PC-3 (cell line): ENCODE results near the gene MYH10. TPM values are rescaled to one million over a fixed set of nuclear protein-coding genes. Genes with fewer than 3 reads are reported as not detected.

ENCODE experiments used
- ATAC-seq: fragments of 200-7000 bp; cut with Tn5 transposase; 2 replicates; pipeline ENCODE4 v1.9.1; 2020; ENCODE audit warnings: mild to moderate bottlenecking, moderate library complexity
- BruUV-seq: library from RNA; stranded (reverse); fragments of 400-500 nt; replicated peaks from 2 replicates; lab custom pipeline; 2021; lab: Mats Ljungman, UMichigan
- CTCF ChIA-PET: fragments of 300-600 bp; sonication (Branson Sonifier 250); formaldehyde crosslinking; loops from one replicate; lab custom pipeline; 2022; ENCODE audit warnings: antibody characterized with exemption; lab: Charles Lee
- POLR2A ChIA-PET: fragments of 300-600 bp; sonication (Branson Sonifier 250); formaldehyde crosslinking; loops from one replicate; lab custom pipeline; 2022; ENCODE audit warnings: antibody characterized with exemption; ENCODE audit not compliant: unreplicated experiment; lab: Charles Lee
- DNase-seq: peaks from one replicate; pipeline ENCODE4 v3.0.0-alpha.2; 2015
- H2AFZ ChIP-seq: fragments of 300-600 bp; sonication (generic); 2 replicates; pipeline ENCODE4 v1.6.0; 2016; ENCODE audit warnings: antibody characterized with exemption, low read length
- H3F3A ChIP-seq: fragments of 300-600 bp; sonication (generic); one replicate; pipeline ENCODE4 v1.6.0; 2017; ENCODE audit warnings: antibody characterized with exemption, low read length, control low read depth, mild to moderate bottlenecking; ENCODE audit not compliant: unreplicated experiment
- H3K27ac ChIP-seq: fragments of 300-600 bp; sonication (generic); 2 replicates; pipeline ENCODE4 v1.5.1; 2016; ENCODE audit warnings: mild to moderate bottlenecking, low read length
- H3K27me3 ChIP-seq: fragments of 300-600 bp; sonication (generic); 2 replicates; pipeline ENCODE4 v1.6.1; 2016; ENCODE audit warnings: low read length, mixed read lengths
- H3K36me3 ChIP-seq: fragments of 300-600 bp; sonication (generic); 2 replicates; pipeline ENCODE4 v1.6.1; 2016; ENCODE audit warnings: low read depth, mixed run types, low read length, mixed read lengths
- H3K4me1 ChIP-seq: fragments of 300-600 bp; sonication (generic); 2 replicates; pipeline ENCODE4 v1.5.1; 2016; ENCODE audit warnings: low read length; ENCODE audit not compliant: insufficient read depth
- H3K4me2 ChIP-seq: fragments of 300-600 bp; sonication (generic); 2 replicates; pipeline ENCODE4 v1.6.0; 2016; ENCODE audit warnings: low read length
- H3K4me3 ChIP-seq: fragments of 300-600 bp; sonication (generic); 2 replicates; pipeline ENCODE4 v1.5.1; 2016; ENCODE audit warnings: mild to moderate bottlenecking, low read length, mixed read lengths
- H3K79me2 ChIP-seq: fragments of 300-600 bp; sonication (generic); 2 replicates; pipeline ENCODE4 v1.6.1; 2017; ENCODE audit warnings: low read length, mixed read lengths
- H3K9ac ChIP-seq: fragments of 300-600 bp; sonication (generic); 2 replicates; pipeline ENCODE4 v1.6.0; 2016; ENCODE audit warnings: mild to moderate bottlenecking, low read length
- H3K9me2 ChIP-seq: fragments of 300-600 bp; sonication (generic); replicated peaks from 2 replicates; pipeline ENCODE4 v1.6.1; 2016; ENCODE audit warnings: mixed run types, low read length, mixed read lengths
- H3K9me3 ChIP-seq: fragments of 300-600 bp; sonication (generic); 2 replicates; pipeline ENCODE4 v1.6.1; 2016; ENCODE audit warnings: low read length, mixed read lengths
- H4K20me1 ChIP-seq: fragments of 300-600 bp; sonication (generic); 2 replicates; pipeline ENCODE4 v1.6.1; 2016; ENCODE audit warnings: low read length, mixed read lengths
- EZH2 ChIP-seq: fragments of 300-600 bp; sonication (generic); IDR thresholded peaks from one replicate; pipeline ENCODE4 v1.6.1; 2017; ENCODE audit warnings: antibody characterized with exemption, mild to moderate bottlenecking, low read length; ENCODE audit not compliant: unreplicated experiment
- EZH2phosphoT487 ChIP-seq: fragments of 300-600 bp; sonication (generic); IDR thresholded peaks from 2 replicates; pipeline ENCODE4 v1.6.1; 2018; ENCODE audit warnings: mild to moderate bottlenecking, antibody characterized with exemption, low read length, borderline replicate concordance
- intact Hi-C: fragments of 100-400 bp; cut with micrococcal nuclease; formaldehyde crosslinking; loops from 2 replicates; pipeline ENCODE4 v1.9.0; 2023
- total RNA-seq: library from RNA; depleted of rRNA; stranded (reverse); fragments of >200 nt; gene quantifications from 2 replicates; pipeline ENCODE4 v1.2.3, GENCODE V29; 2014
- TF ChIP-seq, protein P1 (sequence below): fragments of 300-600 bp; sonication (generic); conservative IDR thresholded peaks from 2 replicates; pipeline ENCODE4 v1.5.1; 2017; ENCODE audit warnings: antibody characterized with exemption, low read depth, mild to moderate bottlenecking, low read length

The MYH10 gene
- total RNA-seq, 1 experiment from 2014 or later: 44.6 TPM

DNA sequence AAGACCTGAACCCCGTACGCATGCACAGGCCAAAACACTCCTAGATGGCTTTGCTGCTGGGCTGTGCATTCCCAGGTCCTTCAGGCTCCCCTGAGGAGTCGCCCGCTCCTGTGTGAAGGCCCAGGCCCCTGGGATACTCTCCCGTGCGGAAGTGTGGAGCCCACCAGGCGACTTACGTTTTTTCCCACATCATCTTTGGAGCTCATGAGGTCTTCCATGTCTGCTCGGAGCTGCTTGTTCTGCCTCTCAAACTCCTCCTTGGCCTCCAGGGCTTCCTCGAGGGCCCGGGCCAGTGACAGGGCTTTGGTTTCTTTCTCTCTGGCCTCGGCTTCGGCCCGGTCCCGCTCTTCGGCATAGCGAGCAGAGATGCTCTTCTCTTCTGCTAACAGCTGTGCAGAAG is 138.4 kb downstream of the MYH10 start:
- H3K36me3 ChIP-seq: 0 out of 2 replicates have a peak, but pooled peaks cover 3% of the 10 kb centered on the region
- intact Hi-C loops: no loop called here
- no peaks in the 10 kb centered on the region for H3K9me3 ChIP-seq
- TF ChIP-seq EZH2 (no peak), EZH2phosphoT487 (no peak)
- TF ChIP-seq, protein P1, sequence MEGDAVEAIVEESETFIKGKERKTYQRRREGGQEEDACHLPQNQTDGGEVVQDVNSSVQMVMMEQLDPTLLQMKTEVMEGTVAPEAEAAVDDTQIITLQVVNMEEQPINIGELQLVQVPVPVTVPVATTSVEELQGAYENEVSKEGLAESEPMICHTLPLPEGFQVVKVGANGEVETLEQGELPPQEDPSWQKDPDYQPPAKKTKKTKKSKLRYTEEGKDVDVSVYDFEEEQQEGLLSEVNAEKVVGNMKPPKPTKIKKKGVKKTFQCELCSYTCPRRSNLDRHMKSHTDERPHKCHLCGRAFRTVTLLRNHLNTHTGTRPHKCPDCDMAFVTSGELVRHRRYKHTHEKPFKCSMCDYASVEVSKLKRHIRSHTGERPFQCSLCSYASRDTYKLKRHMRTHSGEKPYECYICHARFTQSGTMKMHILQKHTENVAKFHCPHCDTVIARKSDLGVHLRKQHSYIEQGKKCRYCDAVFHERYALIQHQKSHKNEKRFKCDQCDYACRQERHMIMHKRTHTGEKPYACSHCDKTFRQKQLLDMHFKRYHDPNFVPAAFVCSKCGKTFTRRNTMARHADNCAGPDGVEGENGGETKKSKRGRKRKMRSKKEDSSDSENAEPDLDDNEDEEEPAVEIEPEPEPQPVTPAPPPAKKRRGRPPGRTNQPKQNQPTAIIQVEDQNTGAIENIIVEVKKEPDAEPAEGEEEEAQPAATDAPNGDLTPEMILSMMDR: no peak
- H2AFZ ChIP-seq: no peak overlapping the region
- ChIA-PET CTCF (no interaction called here), POLR2A (interaction anchor here (0.6 kb wide), 1 partner anchor 305 kb away, joined by 3 read pairs; no protein-coding TSS in a partner anchor)
- H3K4me3 ChIP-seq: no peak overlapping the region
- DNase-seq: no peak
- no peak for ATAC-seq
- no peaks in the 10 kb centered on the region for H3F3A ChIP-seq
- H3K27me3 ChIP-seq: no peaks in the 10 kb centered on the region
- no peak overlapping the region for H3K9ac ChIP-seq
- H3K27ac ChIP-seq: no peak overlapping the region
- H4K20me1 ChIP-seq: no peaks in the 10 kb centered on the region
- no peaks in the 10 kb centered on the region for H3K79me2 ChIP-seq
- no TSS peak for BruUV-seq
- H3K9me2 ChIP-seq: no peaks in the 10 kb centered on the region
- H3K4me1 ChIP-seq: no peaks in the 10 kb centered on the region
- no peak overlapping the region for H3K4me2 ChIP-seq

- Histone ChIP-seq H3K4me1 (no peaks in the 10 kb centered on the region), H3K9ac (no peak overlapping the region), H3K4me3 (no peak overlapping the region), H2AFZ (no peak overlapping the region), H3F3A (no peaks in the 10 kb centered on the region), H3K79me2 (no peaks in the 10 kb centered on the region), H3K9me2 (no peaks in the 10 kb centered on the region), H4K20me1 (no peaks in the 10 kb centered on the region), H3K9me3 (no peaks in the 10 kb centered on the region), H3K27ac (no peak overlapping the region), H3K36me3 (0 out of 2 replicates have a peak, but pooled peaks cover 3% of the 10 kb centered on the region), H3K4me2 (no peak overlapping the region), H3K27me3 (no peaks in the 10 kb centered on the region)
- ATAC-seq: no peak
- DNase-seq: no peak
- TF ChIP-seq EZH2phosphoT487 (no peak), EZH2 (no peak)
- TF ChIP-seq, protein P1: no peak
- POLR2A ChIA-PET: no interaction called here
- intact Hi-C loops: no loop called here
- no TSS peak for BruUV-seq
- CTCF ChIA-PET: no interaction called here
Observed at GRCh38 chr17:8490256-8491023, 140.1 kb downstream of the MYH10 start.

DNA sequence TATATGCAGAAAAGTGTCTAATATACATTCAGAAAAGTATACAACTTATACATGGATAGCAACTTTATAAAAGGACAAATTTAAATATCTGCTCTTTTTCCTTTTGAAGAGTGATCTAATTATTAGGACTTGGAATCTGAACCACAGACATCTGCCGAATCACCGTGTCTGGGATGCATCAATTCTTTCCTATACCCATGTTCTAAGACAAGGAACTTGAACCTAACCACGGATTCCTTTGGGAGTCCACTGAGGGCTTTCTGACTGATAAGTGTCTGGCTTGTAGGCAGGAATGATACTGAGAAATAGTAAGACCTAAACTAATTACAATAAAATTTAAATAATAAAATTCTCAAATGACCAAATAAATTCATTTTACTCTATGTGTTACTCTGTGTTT is 140.7 kb downstream of the MYH10 start:
- CTCF ChIA-PET: no interaction called here
- intact Hi-C loops: no loop called here
- TF ChIP-seq EZH2phosphoT487 (no peak), EZH2 (no peak)
- TF ChIP-seq, protein P1: no peak
- Histone ChIP-seq H3K9me2 (no peaks in the 10 kb centered on the region), H3K4me3 (no peak overlapping the region), H3K36me3 (peaks cover 4% of the 10 kb centered on the region), H4K20me1 (no peaks in the 10 kb centered on the region), H3K4me1 (no peaks in the 10 kb centered on the region), H3K9ac (no peak overlapping the region), H3K27me3 (no peaks in the 10 kb centered on the region), H2AFZ (no peak overlapping the region), H3K27ac (no peak overlapping the region), H3K4me2 (no peak overlapping the region), H3K9me3 (no peaks in the 10 kb centered on the region), H3F3A (no peaks in the 10 kb centered on the region), H3K79me2 (no peaks in the 10 kb centered on the region)
- POLR2A ChIA-PET: no interaction called here
- DNase-seq (no peak), ATAC-seq (no peak)
- BruUV-seq: no TSS peak
